Embryonic facial prominence (tissue), 1 donor: ENCODE results near the gene GALNT13.

Source experiments
- DNase-seq: peaks from one replicate; pipeline ENCODE4 v3.0.0-alpha.2; 2016; ENCODE audit errors: extremely low spot score

GALNT13 gene

DNA sequence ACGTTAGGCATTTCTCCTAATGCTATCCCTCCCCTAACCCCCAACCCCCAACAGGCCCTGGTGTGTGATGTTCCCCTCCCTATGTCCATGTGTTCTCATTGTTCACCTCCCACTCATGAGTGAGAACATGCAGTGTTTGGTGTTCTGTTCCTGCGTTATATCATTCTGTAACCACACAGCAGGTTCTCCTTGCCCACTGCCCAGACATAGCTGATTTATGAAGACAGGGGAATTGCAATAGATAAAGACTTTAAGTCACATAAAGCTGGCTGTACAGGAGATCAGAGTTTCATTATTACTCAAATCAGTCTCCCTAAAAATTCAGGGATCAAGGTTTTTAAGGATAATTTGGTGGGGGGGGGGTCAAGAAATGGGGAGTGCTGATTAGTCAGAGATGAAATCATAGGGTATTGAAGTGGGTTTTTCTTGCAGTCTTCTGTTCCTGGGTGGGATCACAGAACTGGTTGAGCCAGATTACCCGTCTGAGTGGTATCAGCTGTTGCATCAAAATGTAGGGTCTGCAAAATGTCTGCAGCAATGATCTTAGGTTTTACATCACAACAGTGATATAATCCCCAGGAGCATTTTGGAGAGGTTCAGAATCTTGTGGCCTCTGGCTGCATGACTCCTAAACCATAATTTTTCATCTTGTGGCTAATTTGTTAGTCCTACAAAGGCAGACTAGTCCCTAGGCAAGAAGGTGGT lies 434.7 kb downstream of the GALNT13 start:
- DNase-seq: no peak

GRCh38 chr2:154307007-154307406 lies 435.3 kb downstream of the GALNT13 start:
- DNase-seq: no peak

GRCh38 chr2:154324601-154325000 lies 452.9 kb downstream of the GALNT13 start:
- no peak for DNase-seq

GRCh38 chr2:154329510-154329909 lies 457.8 kb downstream of the GALNT13 start:
- DNase-seq: no peak

- DNase-seq: no peak
Observed at GRCh38 chr2:154331784-154332183, 460.1 kb downstream of the GALNT13 start.

DNA sequence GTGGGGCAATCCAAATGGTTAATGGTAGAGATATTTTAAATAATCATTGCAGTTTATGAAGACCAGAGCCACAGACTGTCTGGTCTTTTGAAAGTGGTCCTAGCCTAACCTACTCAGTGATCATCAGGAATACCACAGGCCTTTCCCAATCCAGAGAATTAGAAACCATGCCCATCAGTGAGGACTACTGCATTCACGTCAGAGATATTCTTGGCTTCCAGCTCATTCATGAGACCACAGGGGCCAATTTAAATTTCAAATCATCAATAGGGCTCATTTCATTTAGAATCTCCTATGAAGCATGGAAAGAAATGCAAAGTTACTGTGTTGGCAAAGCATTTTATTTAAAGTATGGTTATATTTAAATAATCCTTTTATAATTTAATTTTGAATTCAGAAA lies 464.5 kb downstream of the GALNT13 start:
- no peak for DNase-seq

- DNase-seq: no peak
Observed at GRCh38 chr2:154338352-154338967, 466.7 kb downstream of the GALNT13 start.

GRCh38 chr2:154343282-154343681 lies 471.6 kb downstream of the GALNT13 start:
- no peak for DNase-seq

DNA sequence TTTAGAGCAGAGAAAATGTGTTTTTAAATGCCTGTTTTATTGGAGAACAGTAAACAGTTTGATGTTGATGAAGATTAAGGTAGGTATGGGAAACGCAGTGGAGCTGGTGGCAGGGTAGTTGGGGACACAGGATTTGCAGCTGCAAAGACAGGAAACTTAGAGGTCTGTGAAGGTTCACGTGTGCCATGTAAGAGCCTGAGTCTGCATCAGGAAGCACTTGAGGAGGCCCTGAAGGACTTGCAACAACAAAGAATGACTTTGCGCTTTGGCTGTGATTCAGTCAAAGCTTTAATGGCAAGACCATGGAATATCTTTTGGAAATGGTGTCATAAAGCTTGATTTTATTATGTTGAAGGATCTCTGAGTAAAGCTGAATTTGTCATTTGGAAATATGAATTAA lies 479.2 kb downstream of the GALNT13 start:
- DNase-seq: no peak

GRCh38 chr2:154361276-154361675 lies 489.6 kb downstream of the GALNT13 start:
- no peak for DNase-seq

- DNase-seq: no peak
Observed at GRCh38 chr2:154368153-154368552, 496.4 kb downstream of the GALNT13 start.

GRCh38 chr2:154370873-154371272 lies 499.2 kb downstream of the GALNT13 start:
- no peak for DNase-seq

- DNase-seq: no peak
Observed at GRCh38 chr2:154374416-154374815, 502.7 kb downstream of the GALNT13 start.

DNA sequence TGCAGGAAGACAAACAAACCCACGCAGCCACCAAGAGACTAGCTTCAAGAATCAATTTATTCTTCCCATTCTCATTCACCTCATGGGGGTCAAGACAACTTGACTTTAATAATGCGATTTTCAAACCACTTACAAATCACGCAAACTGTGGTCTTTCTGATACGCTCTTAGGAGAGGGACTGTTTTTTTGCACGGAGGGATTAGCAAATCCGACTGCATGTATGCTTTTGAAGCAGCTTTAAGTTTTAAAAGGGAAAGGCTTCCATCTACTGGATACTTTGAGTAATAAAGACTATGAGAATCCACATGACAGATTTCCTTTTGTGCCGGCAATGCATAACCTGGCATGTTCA lies 503.8 kb downstream of the GALNT13 start:
- DNase-seq: peak; percentile 25

DNA sequence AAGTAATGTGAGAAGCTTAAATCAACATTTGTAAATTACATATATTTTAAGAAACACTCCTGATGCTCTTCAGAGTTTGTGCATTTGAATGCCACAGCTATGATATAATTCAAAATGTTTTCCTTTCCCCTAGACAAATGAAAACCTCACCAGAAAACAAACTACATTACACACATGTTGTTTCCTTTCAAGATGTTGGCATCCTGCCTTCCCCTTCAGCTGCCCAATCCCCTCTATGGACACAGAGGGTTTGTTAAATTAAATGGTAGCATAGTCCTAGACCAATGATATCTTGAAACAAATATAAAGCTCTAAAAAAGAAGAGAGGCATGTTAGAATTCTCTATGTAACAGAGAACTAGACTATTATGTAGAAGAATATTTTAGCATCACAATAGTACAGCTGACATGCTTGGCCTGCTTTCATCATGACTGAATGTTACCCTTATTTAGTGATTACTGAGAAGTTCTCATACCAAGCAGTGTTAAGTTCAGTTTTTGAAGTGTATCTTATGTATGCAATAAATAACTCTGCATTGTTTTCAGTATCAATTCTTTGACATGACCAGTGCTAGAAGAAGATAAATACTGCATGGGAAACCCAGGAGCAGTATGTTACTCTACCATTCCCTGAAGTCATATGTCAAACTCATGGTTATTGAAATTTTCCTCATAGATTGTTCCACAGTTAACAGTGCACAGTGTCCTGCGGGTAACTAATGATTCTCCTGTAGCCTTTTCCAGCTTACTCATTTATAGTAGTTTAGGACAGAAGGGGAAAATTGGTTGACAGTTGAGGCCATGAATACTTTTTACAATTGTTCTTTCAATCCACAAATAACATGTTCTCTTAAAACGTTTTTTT lies 510.4 kb downstream of the GALNT13 start:
- DNase-seq: no peak

DNA sequence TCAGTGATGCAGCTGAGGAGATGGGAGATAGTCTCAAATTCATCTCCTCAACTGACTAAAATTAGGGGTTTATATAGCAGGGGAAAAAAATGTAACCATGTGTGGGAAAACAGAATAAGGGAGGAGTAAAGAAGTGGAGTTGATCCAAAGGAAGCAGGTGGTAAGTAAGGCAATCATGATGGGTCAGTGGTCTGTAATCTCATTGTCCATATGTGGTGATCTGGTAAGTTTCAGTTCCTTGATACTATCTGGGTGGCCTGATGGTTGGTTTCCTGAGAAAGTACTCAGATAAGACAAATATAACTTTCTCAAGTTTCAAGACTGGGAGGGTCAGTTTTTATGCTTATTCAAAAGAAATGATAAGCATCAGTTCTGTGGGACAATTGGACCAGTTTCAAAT lies 514.5 kb downstream of the GALNT13 start:
- DNase-seq: no peak

- DNase-seq: no peak
Observed at GRCh38 chr2:154391051-154391450, 519.3 kb downstream of the GALNT13 start.

- DNase-seq: no peak
Observed at GRCh38 chr2:154392256-154392655, 520.5 kb downstream of the GALNT13 start.

DNA sequence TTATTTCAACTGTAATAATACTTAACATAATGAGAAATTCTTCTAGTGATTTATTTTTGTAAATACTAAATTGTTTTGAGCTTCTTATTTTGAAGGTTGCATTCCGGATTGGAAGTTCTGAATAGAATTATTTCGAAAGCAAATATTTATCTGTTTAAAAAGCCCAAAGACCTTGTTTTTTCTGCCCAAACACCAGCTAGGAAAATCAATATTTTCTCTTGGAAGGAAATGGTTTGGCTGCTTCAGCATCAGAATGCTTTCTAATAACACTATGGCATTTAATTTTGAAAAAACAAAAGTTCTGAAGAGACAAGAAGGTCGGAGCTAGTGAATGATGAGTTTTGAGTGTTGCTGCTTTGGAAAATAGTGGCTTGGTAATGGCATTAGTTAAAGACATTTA lies 522.9 kb downstream of the GALNT13 start:
- DNase-seq: no peak

DNA sequence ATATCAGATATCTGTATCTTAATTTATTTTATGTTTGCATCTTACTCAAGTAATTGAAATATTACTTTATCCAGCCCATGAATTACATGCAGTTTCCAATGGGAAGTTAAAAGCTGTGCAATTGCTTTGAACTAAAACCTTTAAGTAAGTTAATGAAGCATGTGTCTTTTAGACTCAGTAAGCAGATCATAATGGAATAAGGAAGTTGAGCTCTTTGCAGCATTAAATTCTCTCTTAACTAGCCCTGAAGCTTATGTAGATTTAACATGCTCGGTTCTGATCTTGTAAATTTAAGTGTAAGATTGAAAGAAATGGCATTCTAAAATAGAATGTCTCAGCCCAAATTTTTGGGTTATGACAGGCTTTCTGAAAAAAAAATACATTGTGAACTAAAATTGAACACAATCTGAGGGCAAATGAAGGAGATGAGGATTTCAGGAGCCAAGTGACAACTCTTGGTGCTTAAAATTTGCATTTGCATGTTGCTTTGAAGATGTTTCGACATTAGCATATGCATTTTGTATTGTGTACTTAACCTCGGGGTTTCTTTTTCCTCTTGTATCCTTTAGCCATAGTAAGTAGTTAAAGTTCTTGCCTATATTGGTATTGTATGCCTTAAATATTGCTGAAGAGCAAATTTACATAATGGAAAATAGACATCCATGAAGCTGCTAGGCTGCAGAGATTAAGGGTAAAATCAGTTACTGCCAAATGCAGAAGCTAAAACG lies 529.0 kb downstream of the GALNT13 start:
- no peak for DNase-seq

GRCh38 chr2:154402213-154402612 lies 530.5 kb downstream of the GALNT13 start:
- peak; percentile 57 for DNase-seq

DNA sequence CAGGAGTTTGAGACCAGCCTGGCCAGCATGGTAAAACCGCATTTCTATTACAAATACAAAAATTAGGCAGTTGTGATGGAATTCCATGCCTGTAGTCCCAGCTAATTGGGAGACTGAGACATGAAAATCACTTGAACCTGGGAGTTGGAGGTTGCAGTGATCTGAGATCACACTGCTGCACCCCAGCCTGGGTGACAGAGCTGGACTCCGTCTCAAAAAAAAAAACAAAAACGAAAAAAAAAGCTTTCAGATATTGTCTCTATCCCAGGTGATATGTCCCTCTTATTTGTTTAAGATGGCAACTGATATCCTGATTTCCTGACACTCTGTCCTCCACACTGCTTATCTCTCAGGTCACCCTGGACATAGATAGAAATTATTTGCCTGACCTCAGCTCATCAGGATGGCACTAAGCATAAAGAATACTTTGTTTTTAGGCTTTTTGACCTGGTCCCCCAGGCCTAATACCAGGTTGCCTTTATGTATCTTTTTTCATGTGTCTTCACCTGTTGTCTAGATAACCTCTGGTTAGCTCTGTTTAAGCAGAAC lies 531.6 kb downstream of the GALNT13 start:
- no peak for DNase-seq
